ENCODE measurements around the gene EXOSC2.

The EXOSC2 gene

DNA sequence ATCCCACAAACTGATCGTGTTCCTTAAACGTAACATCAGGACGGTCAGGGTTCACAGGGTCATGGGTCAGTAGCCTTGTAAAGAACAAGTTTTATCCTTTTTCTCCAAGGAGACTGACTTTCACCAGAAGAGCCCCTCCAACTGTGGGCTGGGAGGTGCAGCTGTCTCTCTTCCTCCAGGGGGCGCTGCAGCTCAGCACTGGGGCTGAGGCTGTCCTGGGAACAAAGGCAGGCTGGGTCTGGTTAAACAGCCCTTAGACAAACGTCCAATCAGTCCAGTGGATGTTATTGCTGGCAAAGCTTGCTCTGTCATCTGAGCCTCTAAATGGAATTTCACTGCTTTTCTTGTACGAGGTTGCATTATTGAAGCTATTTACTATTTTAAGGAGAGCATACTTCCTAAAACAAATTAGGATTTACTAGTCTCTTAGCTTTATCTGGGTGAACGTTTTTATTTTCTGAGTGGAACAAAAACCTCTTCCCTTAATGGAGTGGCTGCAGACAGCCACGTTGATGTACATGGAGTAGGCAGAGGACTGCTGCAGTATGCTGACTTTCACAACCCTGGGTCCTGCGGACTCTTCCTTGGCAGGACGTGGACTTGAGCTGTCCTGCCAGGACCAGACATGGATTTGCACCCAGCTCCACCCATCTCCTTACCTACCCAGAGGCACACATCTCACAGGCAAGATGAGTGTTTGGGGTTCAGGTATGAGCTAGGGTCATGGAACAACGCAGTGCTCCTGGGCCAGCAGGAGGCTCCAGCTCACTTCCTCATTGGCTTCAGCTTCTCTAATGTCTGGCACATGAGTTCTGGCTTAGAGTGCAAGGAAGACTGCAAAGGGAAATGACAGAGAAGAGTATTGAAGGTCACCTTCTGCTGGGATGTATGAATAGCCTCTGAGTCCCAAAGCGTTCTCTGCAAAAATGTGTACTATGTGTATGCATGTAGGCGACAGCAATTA lies 7.8 kb downstream of the EXOSC2 start:
- DNase-seq, result peak; percentile 44

DNA sequence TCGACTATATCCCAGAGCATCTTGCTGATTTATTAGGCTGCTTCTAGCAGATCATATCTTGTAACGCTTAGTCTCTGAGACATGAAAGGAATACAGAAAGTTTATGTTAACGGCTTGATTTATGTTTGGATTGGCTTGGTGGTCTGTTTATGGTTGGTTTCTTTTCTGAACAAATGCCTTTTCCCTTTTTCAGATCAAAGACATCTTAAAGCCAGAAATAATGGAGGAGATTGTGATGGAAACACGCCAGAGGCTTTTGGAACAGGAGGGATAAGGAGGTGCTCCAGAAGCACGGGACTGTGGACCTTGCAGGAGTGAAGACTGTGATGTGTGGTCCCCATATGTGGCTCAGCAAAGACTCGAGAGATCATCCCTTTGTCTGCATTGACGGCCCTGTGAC lies 9.9 kb downstream of the EXOSC2 start:
- DNase-seq, result no peak

DNA sequence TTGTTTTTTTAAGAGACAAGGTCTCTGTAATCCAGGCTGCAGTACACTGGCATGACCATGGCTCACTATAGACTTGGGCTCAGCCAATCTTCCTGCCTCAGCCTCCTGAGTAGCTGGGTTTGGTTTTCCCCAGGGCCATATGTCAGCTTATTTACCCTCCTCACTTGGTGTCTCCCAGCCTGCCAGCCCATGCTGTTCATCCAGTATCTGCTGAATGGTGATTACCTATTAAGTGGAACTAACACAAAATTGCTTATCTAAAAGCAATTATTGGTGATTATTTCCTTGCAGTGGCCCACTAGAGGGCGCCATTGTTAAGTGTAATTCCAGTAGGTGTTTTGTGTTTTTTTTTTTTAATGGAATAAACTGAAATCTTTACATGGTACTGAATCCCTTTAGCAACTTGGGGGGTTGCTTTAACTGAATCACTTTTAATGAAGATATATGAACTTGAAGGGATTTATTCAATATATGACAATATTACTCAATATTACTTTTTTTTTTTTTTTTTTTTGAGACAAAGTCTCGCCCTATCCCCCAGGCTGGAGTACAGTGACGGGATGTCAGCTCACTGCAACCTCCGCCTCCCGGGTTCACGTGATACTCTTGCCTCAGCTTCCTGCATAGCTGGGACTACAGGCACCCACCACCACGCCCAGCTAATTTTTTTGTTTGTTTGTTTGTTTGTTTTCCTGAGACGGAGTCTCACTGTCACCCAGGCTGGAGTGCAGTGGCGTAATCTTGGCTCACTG lies 13.8 kb downstream of the EXOSC2 start:
- peak; percentile 42 for DNase-seq

DNA sequence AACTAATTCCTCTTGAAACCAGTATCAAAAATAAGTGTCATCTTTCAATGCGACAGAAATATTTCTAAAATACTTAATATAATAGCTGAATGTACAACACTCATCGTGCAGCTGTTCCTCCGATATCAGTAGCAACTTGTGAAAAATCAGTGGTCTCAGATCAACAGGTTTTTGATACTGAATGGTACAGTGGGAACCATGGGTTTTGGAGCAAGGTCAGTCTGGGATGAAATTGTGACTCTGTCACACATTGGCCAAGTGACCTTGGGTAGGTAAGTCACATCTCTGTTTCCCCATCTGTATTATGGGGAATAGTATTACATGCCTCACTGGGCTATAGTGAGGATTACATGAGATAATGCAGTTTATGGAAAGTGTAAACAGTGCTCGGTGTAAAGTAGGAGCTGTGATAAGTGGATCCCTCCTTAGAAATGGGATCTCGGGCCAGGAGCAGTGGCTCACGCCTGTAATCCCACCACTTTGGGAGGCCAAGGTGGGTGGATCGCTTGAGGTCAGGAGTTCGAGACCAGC lies 17.3 kb downstream of the EXOSC2 start:
- no peak for DNase-seq

DNA sequence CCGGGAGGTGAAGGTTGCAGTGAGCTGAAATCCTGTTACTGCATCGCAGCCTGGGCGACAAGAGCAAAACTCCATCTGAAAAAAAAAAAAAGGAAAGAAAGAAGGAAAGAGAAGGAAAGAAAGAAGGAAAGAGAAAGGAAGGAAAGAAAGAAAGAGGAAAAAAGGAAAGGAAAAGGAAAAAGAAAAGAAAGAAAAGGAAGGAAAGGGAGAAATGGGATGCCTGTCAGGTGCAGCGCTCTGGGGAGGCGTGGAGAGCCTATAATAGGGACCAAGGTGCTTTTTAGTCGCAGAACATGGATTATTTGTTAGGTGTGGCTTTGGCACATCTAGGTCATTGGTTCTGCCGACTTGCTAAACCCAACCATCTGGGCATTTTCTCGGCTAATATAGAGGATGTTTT lies 17.9 kb downstream of the EXOSC2 start:
- DNase-seq, result no peak

DNA sequence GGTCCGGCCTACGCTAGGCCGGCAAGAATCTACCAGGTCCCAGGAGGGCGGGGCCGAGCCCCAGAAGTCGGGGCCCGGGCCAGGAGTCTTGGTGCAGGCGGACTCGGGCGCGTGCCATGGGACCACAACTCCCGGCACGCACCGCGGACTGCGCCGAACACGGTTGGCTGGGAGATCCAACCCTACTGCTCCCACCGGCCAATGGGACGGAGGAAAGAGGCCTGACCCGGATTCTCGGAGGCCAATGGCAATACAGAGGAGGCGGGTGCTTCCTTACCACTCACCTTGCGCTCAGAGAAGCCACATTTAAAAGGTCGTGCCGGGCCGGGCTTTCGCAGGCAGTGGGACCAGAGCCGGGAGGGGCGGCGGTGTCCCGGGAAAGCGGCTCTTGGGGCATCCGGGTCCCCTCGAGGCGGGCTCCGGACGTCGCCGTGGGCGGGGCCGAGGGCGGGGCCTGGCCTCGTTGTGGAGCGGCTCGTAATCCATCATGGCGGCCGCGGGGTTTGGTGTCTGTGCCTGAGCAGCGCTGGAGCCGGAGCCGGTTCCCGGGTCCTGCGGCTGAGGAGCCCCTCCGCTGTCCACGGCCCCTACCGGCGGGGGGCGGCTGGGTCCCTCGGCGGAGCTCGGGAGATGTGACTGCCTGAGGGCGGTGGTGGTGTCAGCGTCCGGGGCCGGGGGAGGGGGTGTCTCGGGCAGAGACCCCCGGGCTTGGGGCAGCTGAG lies 19.1 kb downstream of the EXOSC2 start:
- peak; percentile 89 for DNase-seq

DNA sequence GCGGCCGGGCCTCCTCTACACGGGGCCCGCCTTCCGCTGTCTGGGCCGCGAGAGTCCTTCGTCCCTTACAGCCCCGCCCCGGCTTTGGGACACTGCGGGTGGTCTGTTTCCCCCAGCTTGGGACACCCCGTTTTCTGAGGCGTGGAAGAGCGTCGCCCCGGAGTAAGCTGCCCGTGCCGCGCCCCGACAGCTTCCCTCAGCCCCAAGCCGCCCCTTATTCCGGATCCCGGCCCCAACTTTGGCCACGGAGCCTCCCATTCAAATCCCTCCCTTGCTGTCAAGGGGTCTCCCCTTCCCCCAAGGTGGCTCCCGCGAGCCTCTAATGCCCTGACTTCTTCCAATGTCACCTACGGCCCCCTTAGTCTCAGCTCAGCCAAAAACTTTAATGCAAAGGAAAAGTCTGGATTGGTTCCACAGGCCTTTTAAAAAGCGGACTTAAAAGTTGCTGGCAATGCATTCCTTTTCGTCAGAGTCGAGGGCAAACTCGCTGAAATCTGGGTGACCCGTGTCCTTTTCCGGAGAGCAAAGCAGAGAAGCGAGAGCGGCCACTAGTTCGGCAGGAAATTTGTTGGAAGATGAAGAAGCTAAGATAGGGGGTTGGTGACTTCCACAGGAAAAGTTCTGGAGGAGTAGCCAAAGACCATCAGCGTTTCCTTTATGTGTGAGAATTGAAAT lies 19.8 kb downstream of the EXOSC2 start:
- DNase-seq, result no peak

DNA sequence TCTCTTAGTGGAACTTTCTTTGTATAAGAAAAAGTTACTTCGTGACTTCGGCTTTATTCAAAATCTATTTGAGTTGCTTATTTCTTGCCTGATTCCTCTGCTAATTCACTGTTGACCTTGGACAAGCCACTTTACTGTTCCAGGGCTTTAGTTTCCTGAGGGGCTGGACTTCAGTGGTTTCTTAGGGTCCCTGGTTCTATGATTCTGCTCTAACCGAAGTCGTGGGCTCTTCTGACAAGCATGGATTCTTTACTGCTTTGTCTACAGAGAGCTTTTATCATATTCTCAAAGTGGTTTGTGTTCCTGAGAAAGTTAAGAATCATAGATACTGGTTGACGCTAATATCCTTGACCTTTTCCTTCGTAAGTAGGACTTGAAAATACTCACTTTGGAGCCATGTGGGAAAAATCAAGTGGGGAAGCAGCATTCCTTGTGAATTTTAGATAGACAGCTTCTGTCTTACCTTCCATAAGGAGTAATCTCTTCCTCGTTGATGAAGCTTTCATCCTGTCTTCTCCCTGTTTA lies 21.1 kb downstream of the EXOSC2 start:
- DNase-seq, result no peak

DNA sequence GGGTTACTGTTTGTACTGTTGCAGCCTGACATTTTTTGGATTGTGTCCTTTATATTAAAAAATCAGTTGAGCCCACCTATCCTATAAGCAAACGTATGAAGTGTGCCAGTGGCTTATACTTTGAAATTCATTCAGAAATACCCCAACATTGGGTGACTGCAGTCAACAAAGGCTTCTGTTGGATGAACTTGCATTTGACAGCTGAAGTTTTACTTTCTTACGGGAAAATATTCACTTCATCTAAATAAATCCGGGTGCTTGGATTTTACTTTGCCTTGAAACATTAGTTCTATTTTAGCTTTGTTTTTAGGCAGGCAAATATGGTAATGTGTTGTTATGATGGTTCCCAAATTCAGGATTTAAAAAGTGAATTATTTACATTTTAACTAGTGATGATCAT lies 21.7 kb downstream of the EXOSC2 start:
- DNase-seq, result no peak

DNA sequence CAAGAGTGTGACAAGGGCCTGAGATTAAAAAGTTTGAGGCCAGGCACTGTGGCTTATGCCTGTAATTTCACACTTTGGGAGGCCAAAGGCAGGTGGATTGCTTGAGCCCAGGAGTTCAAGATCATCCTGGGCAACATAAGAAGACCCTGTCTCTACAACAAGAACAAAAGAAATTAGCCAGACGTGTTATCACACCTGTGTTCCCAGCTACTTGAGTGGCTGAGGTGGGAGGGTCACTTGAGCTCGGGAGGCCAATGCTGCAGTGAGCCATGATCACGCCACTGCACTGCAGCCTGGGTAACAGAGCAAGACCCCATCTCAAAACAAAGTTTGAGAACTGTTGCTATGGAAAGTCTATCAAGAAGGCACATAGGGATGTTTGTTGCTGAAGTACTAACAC lies 25.0 kb downstream of the EXOSC2 start:
- no peak for DNase-seq

DNA sequence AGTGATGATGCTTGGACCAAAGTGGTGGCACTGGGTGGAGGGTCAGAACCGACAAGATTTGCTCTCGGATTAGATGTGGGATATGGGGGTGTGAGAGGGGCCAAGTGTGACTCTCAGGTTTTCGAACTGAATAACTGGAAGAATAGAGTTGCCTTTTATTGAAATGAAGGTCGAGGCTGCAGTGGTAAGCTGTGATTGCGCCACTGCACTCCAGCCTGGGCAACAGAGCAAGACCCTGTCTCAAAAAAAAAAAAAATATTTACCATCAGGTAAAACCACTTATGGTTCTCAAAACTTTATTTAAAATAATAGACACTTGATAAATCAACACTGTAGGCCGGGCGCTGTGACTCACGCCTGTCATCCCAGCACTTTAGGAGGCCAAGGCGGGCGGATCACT lies 27.2 kb downstream of the EXOSC2 start:
- no peak for DNase-seq

DNA sequence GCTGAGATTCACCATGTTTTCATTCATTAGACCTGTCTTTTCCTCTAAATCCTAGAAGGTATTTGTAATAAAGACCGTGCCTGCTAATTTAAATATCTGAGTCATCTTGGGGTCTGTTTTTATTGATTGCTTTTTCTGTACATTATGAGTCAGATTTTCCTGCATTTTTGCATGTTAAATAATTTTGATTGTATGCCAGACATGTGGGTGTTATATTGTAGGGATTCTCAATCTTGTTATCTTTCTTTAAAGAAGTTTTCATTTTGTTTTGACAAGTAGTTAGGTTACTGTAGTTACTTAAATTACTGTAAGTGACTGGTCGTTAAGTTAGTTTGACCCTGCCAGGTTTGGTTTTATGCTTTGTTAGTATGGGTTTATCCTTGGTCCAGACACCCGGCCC lies 35.1 kb downstream of the EXOSC2 start:
- DNase-seq, result no peak

DNA sequence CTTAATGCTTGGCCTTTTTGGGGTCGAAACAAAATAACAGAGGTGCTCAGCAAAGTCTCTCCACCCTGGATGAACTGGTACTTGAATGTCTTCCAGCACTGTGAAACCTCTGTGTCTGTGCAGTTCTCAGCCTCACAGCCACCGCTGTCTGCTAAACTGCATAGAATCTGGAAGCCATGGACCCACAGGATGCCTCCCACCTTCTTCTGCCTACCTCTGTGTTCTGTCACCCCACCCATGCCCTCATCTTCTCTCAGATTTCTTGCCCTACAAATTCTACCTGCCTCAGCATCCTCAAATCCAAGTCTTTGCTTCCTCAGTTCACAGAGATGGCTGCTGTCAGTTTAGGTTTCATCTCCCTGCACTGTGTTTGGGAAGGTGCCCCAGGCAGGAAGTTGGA lies 35.6 kb downstream of the EXOSC2 start:
- DNase-seq, result no peak

DNA sequence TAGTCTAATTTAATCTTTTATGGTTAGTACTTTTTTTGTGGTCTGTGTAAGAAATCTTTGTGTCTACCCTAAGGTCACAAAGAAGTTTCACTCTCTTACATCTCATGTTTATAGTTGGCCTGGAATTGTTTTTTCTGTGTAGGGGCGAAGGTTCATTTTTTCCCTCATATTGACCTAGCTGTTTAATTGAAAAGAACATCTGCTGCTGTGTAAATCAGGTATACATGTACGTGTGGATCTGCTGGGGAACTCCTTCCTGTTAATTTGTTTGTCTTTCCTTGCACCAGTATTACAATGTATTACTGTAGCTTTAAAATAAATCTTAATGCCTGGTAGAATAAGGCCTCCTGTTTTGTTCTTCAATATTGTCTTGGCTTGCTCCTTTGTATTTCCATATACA lies 37.8 kb downstream of the EXOSC2 start:
- DNase-seq, result no peak

DNA sequence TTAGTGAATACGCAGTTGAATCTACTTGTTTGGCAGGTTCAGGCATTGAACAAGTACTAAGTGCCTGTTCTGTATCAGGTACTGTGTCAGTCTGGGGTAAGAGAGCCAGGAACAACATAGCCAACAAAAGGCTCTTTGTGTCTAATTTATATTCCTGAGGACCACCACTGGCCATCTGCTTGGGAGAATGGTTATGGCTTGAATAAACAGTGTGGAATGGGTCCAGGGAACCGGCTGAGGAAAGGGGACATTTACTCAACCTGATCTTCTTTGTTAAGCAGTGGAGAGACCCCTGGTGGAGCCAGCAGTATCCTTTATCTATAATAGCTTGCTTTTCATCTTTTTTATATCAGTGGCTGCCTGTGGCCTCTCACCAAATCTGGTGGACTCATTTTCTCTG lies 38.6 kb downstream of the EXOSC2 start:
- peak; percentile 8 for DNase-seq

DNA sequence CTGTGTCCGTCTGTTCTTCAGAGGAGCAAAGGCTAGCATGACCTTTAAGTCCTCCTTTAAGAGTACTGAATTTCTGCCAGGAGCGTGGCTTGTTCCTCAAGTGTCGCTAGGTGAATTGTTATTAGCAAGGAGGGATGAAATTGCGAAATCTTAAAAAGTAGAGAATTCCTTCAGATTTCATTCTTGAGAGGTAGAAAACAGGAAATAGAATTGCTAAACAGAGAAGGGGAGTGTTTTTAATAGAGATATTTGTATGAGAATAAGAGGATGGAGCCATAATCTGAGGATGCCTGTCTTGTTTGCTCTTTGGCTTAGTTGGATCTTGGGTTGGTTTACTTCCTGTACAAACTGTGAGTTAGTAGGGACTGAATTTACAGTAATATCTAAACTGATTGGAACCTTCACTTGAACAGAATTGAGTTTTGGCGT lies 39.2 kb downstream of the EXOSC2 start:
- no peak for DNase-seq

DNA sequence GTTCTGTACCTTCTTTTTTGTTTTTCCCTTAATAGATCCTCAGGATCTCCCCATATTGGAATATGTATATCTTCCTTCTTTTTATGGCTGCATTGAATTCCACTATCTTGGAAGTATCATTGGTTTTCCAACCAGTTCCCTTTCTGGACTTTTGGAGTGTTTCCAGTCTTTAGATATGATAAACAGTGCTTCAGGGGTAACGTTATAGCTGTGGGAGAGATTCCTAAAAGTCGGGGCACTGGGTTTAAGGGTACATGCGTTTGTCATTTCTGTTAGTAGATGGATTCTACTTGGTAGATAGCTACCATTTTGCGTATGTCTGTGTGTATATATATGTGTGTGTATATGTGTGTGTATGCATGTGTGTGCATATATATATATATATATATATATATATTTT lies 42.0 kb downstream of the EXOSC2 start:
- no peak for DNase-seq

DNA sequence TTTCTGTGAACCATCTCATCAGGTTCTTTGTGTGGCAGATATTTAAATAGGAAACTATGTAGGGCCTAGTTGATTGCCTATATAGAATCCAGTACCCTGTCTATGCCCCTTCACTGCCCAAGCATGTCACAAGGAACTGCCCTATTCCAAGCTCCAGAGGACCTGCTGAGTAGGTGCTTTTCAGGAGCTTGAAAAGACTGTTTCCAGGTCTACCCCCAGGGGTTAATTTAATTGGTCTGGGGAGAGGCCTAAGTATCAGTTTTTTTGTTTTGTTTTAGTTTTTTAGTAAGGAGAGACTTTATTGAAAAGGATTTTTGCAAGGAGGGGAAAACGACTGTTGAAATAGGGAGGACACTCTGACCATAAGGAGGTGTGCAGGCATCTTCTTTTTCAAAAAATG lies 43.3 kb downstream of the EXOSC2 start:
- no peak for DNase-seq

DNA sequence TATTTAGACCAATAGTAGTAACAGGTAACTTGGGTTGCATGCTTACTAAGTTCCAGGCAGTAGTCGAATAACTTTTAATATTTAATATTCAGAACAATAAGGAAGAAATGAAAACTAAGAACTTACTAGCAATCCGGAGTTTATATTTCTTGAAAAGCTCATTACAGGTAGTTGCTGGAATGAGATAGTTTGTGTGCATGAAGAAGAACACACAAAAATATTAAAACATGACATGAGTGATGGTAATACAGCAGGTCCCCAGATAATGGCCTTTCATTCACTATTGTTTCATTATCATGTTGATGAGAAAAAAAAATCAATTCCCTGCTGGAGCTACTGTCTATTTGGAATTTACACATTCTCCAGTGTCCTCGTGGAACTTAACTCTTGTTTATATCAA lies 44.7 kb downstream of the EXOSC2 start:
- DNase-seq, result no peak

DNA sequence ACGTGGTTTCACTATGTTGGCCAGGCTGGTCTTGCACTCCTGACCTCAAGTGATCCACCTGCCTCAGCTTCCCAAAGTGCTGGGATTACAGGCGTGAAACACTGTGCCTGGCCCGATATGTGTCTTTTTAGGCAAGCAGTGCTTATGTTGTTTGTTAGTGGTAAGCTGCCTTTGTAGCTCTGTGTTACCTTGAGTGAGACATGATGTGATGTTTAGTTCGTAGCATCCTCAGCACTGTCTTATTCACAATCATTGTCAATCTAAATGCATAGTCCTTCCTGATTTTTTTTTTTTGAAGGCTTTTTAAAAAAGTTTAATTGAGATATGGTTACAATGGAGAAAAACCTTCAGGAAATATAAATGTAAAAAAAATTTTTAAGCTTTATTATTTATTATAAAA lies 45.5 kb downstream of the EXOSC2 start:
- DNase-seq, result no peak

DNA sequence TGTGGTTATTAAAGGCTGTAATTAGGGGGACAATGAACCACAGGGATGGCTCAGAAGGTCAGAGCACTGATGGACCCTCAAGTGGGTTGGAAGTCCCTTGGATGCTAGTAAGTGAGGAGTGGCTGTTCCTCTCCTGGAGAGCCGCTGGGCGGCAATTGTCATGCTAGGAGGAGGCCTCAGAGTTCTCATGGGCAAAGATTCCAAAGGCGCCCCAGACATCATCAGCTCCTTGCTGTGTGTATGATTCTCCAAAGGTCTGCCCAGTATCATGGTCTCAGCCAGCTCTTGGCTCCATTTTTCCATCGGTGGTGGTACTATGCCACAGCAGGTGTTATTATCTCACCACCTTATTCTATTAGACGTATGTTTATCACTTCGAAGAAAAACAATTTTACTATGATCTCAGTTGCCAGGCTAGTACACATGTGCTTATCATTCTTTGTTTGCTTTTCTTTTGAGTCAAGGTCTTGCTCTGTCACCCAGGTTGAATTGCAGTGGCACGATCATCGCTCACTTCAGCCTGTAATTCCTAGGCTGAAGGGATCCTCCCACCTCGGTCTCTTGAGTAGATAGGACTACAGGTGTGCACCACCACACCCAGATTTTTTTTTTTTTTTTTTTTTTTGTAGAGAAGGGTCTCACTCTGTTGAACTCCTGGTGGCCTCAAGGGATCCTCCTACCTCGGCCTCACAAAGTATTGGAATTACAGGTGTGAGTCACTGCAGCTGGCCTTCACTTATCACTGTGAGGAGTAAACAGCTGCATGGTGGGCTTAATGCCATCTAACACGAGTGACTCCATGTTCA lies 46.8 kb downstream of the EXOSC2 start:
- no peak for DNase-seq

DNA sequence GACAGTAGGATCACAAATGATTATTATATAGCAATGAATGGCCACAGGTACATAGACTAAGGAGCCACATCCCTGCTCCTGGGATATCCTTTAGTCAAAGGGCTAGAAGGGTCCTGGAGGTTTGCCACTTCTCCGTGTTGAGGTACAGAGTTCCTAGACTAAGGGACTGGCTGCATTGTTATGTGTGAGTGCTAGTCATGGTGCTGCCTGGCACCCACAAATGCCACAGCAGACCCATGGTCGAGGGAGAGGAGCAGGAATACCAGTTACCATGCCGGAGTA lies 47.4 kb downstream of the EXOSC2 start:
- no peak for DNase-seq
